Tibial artery (tissue), 4 donors: ENCODE results near the gene TLE4.

ENCODE experiments used
- DNase-seq, 2 donors: peaks; one replicate each; pipeline ENCODE4 v3.0.0-alpha.2; 2019
- H3K27ac ChIP-seq, 2 donors: fragments of 200-600 bp; sonication (generic) in 1 of 2; 1 replicate in 1 of 2; 2 replicates in 1 of 2; pipeline ENCODE4 v1.5.1; 2018 to 2019; ENCODE audit warnings: mild to moderate bottlenecking in 1 of 2
- H3K27me3 ChIP-seq, 2 donors: fragments of 200-600 bp; sonication (generic) in 1 of 2; one replicate each; pipeline versions ENCODE4 v1.5.1 to v1.6.0; 2016 to 2019
- H3K36me3 ChIP-seq, 3 donors: fragments of 200-600 bp; sonication (generic) in 2 of 3; one replicate each; pipeline ENCODE4 v1.5.1; 2016 to 2019; ENCODE audit warnings: mild to moderate bottlenecking in 2 of 3
- H3K4me1 ChIP-seq, 4 donors: fragments of 200-600 bp; sonication (generic) in 2 of 4; 1 replicate in 3 of 4; 2 replicates in 1 of 4; pipeline ENCODE4 v1.5.1; 2016 to 2019
- H3K4me3 ChIP-seq, 2 donors: fragments of 200-600 bp; sonication (generic) in 1 of 2; 1 replicate in 1 of 2; 2 replicates in 1 of 2; pipeline ENCODE4 v1.5.1; 2018 to 2019; ENCODE audit warnings: mild to moderate bottlenecking in 2 of 2
- H3K9me3 ChIP-seq, 3 donors: fragments of 200-600 bp; sonication (generic) in 1 of 3; one replicate each; pipeline ENCODE4 v1.5.1; 2016 to 2019
- CTCF ChIP-seq, 2 experiments: fragments of 200-600 bp in 1 of 2; fragments of 450-650 bp in 1 of 2; IDR thresholded peaks; one replicate each; pipeline ENCODE4 v1.5.1; 2017 to 2019; ENCODE audit warnings: antibody characterized with exemption in 2 of 2, mild to moderate bottlenecking in 1 of 2, moderate library complexity in 1 of 2
- intact Hi-C: fragments of 100-400 bp; cut with DNase I; formaldehyde crosslinking; loops from one replicate; pipeline ENCODE4 v1.15.0; 2023; ENCODE audit warnings: low total_unique reads

TLE4 gene

GRCh38 chr9:79592726-79593493 lies 21.1 kb downstream of the TLE4 start:
- Histone ChIP-seq H3K27me3 (no peaks in the 10 kb centered on the region), H3K27ac (no peak overlapping the region), H3K9me3 (no peaks in the 10 kb centered on the region), H3K4me1 (peaks cover 0 to 29% (median 0%) of the 10 kb centered on the region in 4 donors), H3K4me3 (no peak overlapping the region), H3K36me3 (no peaks in the 10 kb centered on the region)
- no peak for TF ChIP-seq CTCF (IDR thresholded peaks at IDR 0.05)
- intact Hi-C loops = loop anchor here (10.0 kb wide), 1 partner anchor 1412 kb away; no protein-coding TSS in a partner anchor
- DNase-seq = no peak

GRCh38 chr9:79598562-79599345 lies 27.0 kb downstream of the TLE4 start:
- Histone ChIP-seq H3K27me3 (no peaks in the 10 kb centered on the region), H3K4me1 (peaks cover 0 to 8% (median 0%) of the 10 kb centered on the region in 4 donors), H3K36me3 (peaks cover 0 to 9% (median 0%) of the 10 kb centered on the region in 3 donors), H3K9me3 (peaks cover 0 to 8% (median 0%) of the 10 kb centered on the region in 3 donors), H3K27ac (no peak overlapping the region), H3K4me3 (no peak overlapping the region)
- intact Hi-C loops = loop anchor here (10.0 kb wide), 1 partner anchor 1406 kb away; no protein-coding TSS in a partner anchor
- no peak for DNase-seq
- no peak for TF ChIP-seq CTCF (IDR thresholded peaks at IDR 0.05)

GRCh38 chr9:79600466-79600865 lies 28.7 kb downstream of the TLE4 start:
- Histone ChIP-seq H3K27me3 (no peaks in the 10 kb centered on the region), H3K9me3 (peaks cover 0 to 8% (median 0%) of the 10 kb centered on the region in 3 donors), H3K4me3 (no peak overlapping the region), H3K27ac (no peak overlapping the region), H3K36me3 (peaks cover 0 to 9% (median 0%) of the 10 kb centered on the region in 3 donors), H3K4me1 (peaks cover 0 to 8% (median 0%) of the 10 kb centered on the region in 4 donors)
- DNase-seq = no peak
- intact Hi-C loops = no loop called here
- no peak for TF ChIP-seq CTCF (IDR thresholded peaks at IDR 0.05)

- intact Hi-C loops = no loop called here
- peaks cover 0 to 8% (median 0%) of the 10 kb centered on the region in 3 donors for H3K9me3 ChIP-seq
- DNase-seq = no peak
- H3K4me1 ChIP-seq = no peaks in the 10 kb centered on the region
- TF ChIP-seq CTCF (IDR thresholded peaks at IDR 0.05) = no peak
- no peak overlapping the region for H3K27ac ChIP-seq
- peaks cover 0 to 9% (median 0%) of the 10 kb centered on the region in 3 donors for H3K36me3 ChIP-seq
- no peaks in the 10 kb centered on the region for H3K27me3 ChIP-seq
- H3K4me3 ChIP-seq = no peak overlapping the region
Measured at GRCh38 chr9:79603222-79603920, 31.6 kb downstream of the TLE4 start.

GRCh38 chr9:79604149-79604548 lies 32.4 kb downstream of the TLE4 start:
- H3K27me3 ChIP-seq = no peaks in the 10 kb centered on the region
- no peak overlapping the region for H3K27ac ChIP-seq
- TF ChIP-seq CTCF (IDR thresholded peaks at IDR 0.05) = no peak
- H3K9me3 ChIP-seq = peaks cover 0 to 8% (median 0%) of the 10 kb centered on the region in 3 donors
- intact Hi-C loops = no loop called here
- DNase-seq = no peak
- H3K36me3 ChIP-seq = peaks cover 0 to 9% (median 0%) of the 10 kb centered on the region in 3 donors
- no peak overlapping the region for H3K4me3 ChIP-seq
- H3K4me1 ChIP-seq = no peaks in the 10 kb centered on the region
